ENCODE results near the gene STK32A.
A peak's percentile ranks its signal among the peaks of the same experiment; 100 is the strongest.

The STK32A gene

DNA sequence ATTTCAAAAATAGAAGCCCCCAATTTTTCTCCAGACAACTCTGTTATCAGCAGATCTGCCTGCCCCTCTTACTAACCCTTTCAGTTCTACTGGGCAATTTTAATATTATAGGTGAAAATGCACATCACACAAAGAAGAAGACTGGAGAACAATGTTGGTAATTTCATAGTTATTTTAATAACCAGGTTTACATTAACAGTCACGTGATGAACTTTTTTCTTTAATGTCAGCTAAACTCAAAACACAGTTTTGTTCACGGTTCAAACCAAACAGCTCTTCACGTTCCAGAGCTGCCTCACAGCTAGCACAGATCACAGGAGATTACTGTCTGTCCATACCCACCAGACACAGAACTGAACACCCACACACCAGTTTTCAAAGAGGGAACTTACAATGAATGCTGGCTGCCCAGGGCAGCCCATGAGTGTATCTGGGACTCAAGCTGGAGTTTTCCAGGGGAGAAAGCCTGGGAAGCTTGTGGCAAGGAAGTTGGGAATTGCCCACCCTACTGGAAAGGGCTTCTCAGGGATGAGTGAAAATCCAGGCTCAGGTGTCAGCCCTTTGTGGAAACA lies 155.9 kb downstream of the STK32A start:
- H3K4me3 ChIP-seq (ENCODE audit: low read depth, low read length) = no peak overlapping the region
- no peaks in the 10 kb centered on the region for H3K27me3 ChIP-seq (ENCODE audit: control insufficient read depth, insufficient read depth, low read length)
- peaks cover 60% of the 10 kb centered on the region for H3K36me3 ChIP-seq (ENCODE audit: control insufficient read depth, insufficient read depth, low read length)
- peaks cover 11% of the 10 kb centered on the region for H3K4me1 ChIP-seq (ENCODE audit: control insufficient read depth, insufficient read depth, low read length)
- H3K9me3 ChIP-seq (ENCODE audit: control insufficient read depth, insufficient read depth, low read length) = no peaks in the 10 kb centered on the region
- no peak overlapping the region for H3K9ac ChIP-seq (ENCODE audit: low read depth, low read length)
- no peak overlapping the region for H3K27ac ChIP-seq (ENCODE audit: low read depth, low read length)

DNA sequence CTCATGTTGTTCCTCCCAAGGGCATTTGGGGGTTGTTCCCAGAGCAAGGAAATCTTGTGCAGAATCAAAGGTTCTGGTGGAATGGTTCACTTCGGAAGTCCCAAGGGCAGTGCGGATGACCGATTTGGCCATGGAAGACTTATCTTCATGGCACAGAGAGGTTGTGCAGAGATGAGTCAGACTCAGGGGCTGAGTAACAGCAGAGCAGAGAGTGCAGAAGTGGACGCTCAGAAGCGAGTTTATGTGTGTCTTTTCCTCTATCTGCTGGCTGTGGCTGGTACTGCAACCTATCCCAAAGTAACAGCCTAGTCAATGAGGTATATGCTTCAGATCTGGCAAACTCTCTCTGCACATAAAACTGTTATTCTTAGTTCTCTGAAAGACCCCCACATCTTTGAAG lies 157.0 kb downstream of the STK32A start:
- Histone ChIP-seq H3K9me3 (ENCODE audit: control insufficient read depth, insufficient read depth, low read length) (no peaks in the 10 kb centered on the region), H3K4me1 (ENCODE audit: control insufficient read depth, insufficient read depth, low read length) (peaks cover 11% of the 10 kb centered on the region)

DNA sequence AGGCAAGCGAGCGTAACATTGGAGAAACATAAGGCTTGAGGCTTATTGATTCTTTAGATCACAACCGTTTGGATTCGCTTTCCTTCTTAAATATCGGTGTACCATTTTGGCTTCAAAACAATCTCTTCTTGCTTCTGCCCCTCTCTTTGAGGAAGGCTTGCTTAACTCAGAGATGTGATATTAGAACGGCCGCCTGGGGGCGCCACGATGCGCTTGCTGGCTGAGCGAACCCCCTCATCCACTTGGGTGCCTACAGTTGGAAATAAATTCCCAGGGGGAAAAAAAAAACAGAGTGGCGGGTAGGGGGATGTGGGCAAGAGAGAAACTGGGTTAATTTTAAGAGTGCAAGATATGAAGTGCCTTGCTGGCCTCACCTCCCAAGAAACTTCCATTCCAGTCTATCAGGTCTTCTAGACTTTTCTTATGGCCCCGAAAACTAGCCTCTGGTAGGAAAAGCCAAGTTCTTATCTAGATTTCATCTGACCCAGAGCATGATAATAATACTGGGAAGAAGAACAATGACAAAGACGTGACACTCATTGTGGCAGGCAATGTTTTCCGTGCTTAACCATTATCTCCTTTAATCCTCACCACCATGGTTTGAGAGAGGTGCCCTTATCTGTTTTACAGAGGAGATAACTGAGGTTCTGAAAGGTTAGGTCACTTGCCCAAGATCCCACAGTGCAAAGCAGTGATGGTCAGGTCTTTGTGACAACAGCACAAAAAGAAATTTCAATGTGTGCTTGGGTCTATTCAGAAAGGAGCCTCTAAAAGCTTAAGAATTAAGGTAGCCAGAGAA lies 159.2 kb downstream of the STK32A start:
- peak overlapping the region; percentile 36 for H3K27ac ChIP-seq (ENCODE audit: low read depth, low read length)
- no peaks in the 10 kb centered on the region for H3K27me3 ChIP-seq (ENCODE audit: control insufficient read depth, insufficient read depth, low read length)
- no peak overlapping the region for H3K9ac ChIP-seq (ENCODE audit: low read depth, low read length)
- no peak overlapping the region for H3K4me3 ChIP-seq (ENCODE audit: low read depth, low read length)
- peaks cover 94% of the 10 kb centered on the region for H3K36me3 ChIP-seq (ENCODE audit: control insufficient read depth, insufficient read depth, low read length)
- no peaks in the 10 kb centered on the region for H3K9me3 ChIP-seq (ENCODE audit: control insufficient read depth, insufficient read depth, low read length)
- H3K4me1 ChIP-seq (ENCODE audit: control insufficient read depth, insufficient read depth, low read length) = no peaks in the 10 kb centered on the region; the same call in 1 of the 2 replicates

More for the DNA sequence above, 157.0 kb downstream of the STK32A start:
- H3K36me3 ChIP-seq (ENCODE audit: control insufficient read depth, insufficient read depth, low read length) = peaks cover 71% of the 10 kb centered on the region
- H3K27me3 ChIP-seq (ENCODE audit: control insufficient read depth, insufficient read depth, low read length) = no peaks in the 10 kb centered on the region
- no peak overlapping the region for H3K9ac ChIP-seq (ENCODE audit: low read depth, low read length)
- peak overlapping the region; percentile 44 for H3K27ac ChIP-seq (ENCODE audit: low read depth, low read length)
- H3K4me3 ChIP-seq (ENCODE audit: low read depth, low read length) = no peak overlapping the region

DNA sequence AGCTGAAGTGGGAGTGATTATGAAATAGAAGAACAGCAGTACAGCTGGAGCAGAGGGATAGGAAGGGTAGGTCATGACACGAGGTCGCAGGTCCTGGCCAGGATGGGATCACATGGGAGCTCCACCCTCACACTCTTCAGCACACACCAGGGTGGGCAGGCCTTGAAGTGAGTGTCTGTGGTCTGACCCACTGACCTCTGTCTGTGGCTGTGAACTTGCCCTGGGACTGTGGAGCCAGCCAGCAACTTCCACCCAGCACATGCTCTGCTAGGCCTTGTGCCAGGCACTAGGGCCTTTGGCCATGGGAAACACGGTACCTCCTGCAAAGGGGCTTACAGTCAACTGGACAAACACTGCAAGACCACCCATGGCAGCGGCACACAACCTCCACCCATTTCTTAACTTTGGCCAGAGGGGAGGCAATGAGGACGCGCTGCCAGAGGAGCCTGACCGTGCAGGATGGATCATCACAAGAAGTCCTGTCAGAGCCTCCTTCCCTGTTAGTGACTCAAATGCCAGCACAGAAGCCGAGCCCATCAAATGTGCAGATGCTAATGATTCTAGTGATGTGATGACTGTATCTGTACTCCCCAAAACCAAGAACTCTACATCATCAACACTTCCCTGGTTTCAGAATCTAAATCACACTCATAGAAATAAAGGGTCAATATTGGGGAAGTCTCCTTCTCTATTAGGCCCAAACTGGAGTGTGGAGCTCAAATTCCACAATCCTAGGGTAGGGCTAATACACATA lies 161.4 kb downstream of the STK32A start:
- no peak overlapping the region for H3K9ac ChIP-seq (ENCODE audit: low read depth, low read length)
- no peak overlapping the region for H3K27ac ChIP-seq (ENCODE audit: low read depth, low read length)
- peaks cover 100% of the 10 kb centered on the region for H3K36me3 ChIP-seq (ENCODE audit: control insufficient read depth, insufficient read depth, low read length)
- no peaks in the 10 kb centered on the region for H3K27me3 ChIP-seq (ENCODE audit: control insufficient read depth, insufficient read depth, low read length)
- no peak overlapping the region for H3K4me3 ChIP-seq (ENCODE audit: low read depth, low read length)
- H3K4me1 ChIP-seq (ENCODE audit: control insufficient read depth, insufficient read depth, low read length) = no peaks in the 10 kb centered on the region; the same call in 1 of the 2 replicates
- no peaks in the 10 kb centered on the region for H3K9me3 ChIP-seq (ENCODE audit: control insufficient read depth, insufficient read depth, low read length)

DNA sequence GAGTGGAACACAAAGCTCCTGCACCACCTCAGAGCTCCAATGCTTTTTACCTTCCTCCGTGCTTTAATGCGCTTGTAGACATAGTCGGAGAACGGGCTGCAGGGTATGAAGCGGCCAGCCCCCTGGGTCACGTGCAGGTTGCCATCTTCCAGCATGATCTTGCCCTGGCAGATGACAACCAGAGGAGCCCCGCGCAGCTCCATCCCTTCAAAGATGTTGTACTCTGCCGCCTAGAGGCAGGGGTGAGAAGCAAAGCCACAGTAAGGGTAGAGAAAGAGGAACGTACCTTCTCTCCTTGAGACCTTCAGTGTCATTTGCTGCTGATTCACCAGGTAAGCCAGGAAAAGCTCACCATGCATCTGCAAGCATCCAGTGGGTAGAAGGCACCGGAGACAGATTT lies 162.8 kb downstream of the STK32A start:
- Histone ChIP-seq H3K4me3 (ENCODE audit: low read depth, low read length) (no peak overlapping the region), H3K27me3 (ENCODE audit: control insufficient read depth, insufficient read depth, low read length) (no peaks in the 10 kb centered on the region), H3K27ac (ENCODE audit: low read depth, low read length) (no peak overlapping the region), H3K4me1 (ENCODE audit: control insufficient read depth, insufficient read depth, low read length) (no peaks in the 10 kb centered on the region; the same call in 1 of the 2 replicates), H3K9ac (ENCODE audit: low read depth, low read length) (no peak overlapping the region), H3K36me3 (ENCODE audit: control insufficient read depth, insufficient read depth, low read length) (peaks cover 97% of the 10 kb centered on the region), H3K9me3 (ENCODE audit: control insufficient read depth, insufficient read depth, low read length) (no peaks in the 10 kb centered on the region)

DNA sequence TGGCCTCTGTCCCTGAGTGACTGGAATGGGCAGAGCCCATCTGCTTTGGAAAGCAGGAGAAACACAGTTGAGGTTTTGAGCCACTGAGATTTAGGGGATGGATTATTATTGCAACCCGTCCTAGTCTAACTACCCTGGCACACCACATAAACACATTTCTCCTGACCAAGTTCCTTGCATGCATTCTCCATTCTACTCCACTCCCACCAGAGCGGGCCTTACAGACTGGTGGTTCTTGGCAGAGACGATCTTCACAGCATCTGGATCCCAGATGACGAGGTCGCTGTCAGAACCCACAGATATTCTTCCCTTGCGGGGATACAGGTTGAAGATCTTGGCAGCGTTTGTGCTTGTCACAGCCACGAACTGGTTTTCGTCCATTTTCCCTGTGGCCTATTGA lies 164.0 kb downstream of the STK32A start:
- Histone ChIP-seq H3K27me3 (ENCODE audit: control insufficient read depth, insufficient read depth, low read length) (no peaks in the 10 kb centered on the region), H3K4me1 (ENCODE audit: control insufficient read depth, insufficient read depth, low read length) (no peaks in the 10 kb centered on the region; the same call in 1 of the 2 replicates)

DNA sequence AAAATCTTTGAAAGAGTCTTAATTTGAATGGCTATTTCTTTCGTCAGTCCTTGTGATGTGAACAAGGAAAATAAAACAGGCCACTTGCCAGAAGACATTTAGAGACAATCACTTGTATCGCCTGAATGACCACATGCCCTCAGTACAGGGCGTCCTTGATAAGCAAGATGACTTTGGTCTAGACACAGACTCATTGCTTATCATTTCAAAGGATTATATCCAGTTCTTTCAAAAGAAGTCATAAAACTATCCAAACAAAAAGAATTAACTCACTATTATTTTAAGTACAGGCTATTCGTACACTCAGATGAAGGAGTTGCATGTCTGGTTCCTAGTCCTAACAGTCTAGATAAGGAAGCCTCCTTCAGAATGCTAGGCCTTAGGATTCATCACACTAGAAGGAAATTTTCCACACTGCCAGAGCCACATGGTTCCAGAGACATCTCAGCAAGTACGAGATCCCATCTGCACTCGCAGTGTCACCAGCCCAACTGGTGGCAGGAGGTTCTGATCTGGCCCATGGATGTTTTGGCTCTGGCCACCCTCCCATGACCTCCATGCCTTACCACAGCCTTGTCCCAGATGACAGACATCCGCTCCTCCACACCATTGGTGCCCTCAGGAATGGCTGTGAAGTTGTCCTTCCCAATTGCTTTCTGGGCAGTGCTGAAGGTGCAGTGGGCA lies 165.4 kb downstream of the STK32A start:
- Histone ChIP-seq H3K36me3 (ENCODE audit: control insufficient read depth, insufficient read depth, low read length) (peaks cover 97% of the 10 kb centered on the region), H3K27ac (ENCODE audit: low read depth, low read length) (peak overlapping the region; percentile 36)

More for the DNA sequence above, 164.0 kb downstream of the STK32A start:
- no peak overlapping the region for H3K4me3 ChIP-seq (ENCODE audit: low read depth, low read length)
- no peaks in the 10 kb centered on the region for H3K9me3 ChIP-seq (ENCODE audit: control insufficient read depth, insufficient read depth, low read length)
- no peak overlapping the region for H3K9ac ChIP-seq (ENCODE audit: low read depth, low read length)
- H3K27ac ChIP-seq (ENCODE audit: low read depth, low read length) = no peak overlapping the region
- H3K36me3 ChIP-seq (ENCODE audit: control insufficient read depth, insufficient read depth, low read length) = peaks cover 97% of the 10 kb centered on the region

DNA sequence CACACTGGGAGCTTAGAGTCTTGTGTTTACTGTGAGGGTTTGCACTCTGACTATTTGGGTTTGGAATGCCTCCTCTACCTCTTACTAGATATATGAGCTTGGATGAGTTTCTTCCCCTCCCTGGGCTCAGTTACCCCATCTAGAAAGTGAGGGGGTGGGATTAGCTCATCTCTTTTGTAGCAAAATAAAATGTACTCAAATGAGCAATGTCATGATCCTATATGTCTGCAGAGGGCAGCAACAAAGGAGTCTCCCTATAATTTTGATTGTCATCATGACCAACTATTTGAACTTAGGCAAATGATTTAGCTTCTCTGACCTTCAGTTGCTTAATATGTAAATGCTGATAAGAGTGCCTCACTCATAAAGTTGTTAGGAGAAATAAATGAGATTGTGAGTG lies 166.1 kb downstream of the STK32A start:
- H3K4me3 ChIP-seq (ENCODE audit: low read depth, low read length) = no peak overlapping the region
- peaks cover 97% of the 10 kb centered on the region for H3K36me3 ChIP-seq (ENCODE audit: control insufficient read depth, insufficient read depth, low read length)
- H3K27me3 ChIP-seq (ENCODE audit: control insufficient read depth, insufficient read depth, low read length) = no peaks in the 10 kb centered on the region
- H3K9ac ChIP-seq (ENCODE audit: low read depth, low read length) = no peak overlapping the region
- H3K9me3 ChIP-seq (ENCODE audit: control insufficient read depth, insufficient read depth, low read length) = no peaks in the 10 kb centered on the region
- no peaks in the 10 kb centered on the region for H3K4me1 ChIP-seq (ENCODE audit: control insufficient read depth, insufficient read depth, low read length)
- H3K27ac ChIP-seq (ENCODE audit: low read depth, low read length) = peak overlapping the region; percentile 36

More for the DNA sequence above, 165.4 kb downstream of the STK32A start:
- H3K9ac ChIP-seq (ENCODE audit: low read depth, low read length) = no peak overlapping the region
- H3K27me3 ChIP-seq (ENCODE audit: control insufficient read depth, insufficient read depth, low read length) = no peaks in the 10 kb centered on the region
- no peaks in the 10 kb centered on the region for H3K9me3 ChIP-seq (ENCODE audit: control insufficient read depth, insufficient read depth, low read length)
- no peaks in the 10 kb centered on the region for H3K4me1 ChIP-seq (ENCODE audit: control insufficient read depth, insufficient read depth, low read length)
- H3K4me3 ChIP-seq (ENCODE audit: low read depth, low read length) = no peak overlapping the region

DNA sequence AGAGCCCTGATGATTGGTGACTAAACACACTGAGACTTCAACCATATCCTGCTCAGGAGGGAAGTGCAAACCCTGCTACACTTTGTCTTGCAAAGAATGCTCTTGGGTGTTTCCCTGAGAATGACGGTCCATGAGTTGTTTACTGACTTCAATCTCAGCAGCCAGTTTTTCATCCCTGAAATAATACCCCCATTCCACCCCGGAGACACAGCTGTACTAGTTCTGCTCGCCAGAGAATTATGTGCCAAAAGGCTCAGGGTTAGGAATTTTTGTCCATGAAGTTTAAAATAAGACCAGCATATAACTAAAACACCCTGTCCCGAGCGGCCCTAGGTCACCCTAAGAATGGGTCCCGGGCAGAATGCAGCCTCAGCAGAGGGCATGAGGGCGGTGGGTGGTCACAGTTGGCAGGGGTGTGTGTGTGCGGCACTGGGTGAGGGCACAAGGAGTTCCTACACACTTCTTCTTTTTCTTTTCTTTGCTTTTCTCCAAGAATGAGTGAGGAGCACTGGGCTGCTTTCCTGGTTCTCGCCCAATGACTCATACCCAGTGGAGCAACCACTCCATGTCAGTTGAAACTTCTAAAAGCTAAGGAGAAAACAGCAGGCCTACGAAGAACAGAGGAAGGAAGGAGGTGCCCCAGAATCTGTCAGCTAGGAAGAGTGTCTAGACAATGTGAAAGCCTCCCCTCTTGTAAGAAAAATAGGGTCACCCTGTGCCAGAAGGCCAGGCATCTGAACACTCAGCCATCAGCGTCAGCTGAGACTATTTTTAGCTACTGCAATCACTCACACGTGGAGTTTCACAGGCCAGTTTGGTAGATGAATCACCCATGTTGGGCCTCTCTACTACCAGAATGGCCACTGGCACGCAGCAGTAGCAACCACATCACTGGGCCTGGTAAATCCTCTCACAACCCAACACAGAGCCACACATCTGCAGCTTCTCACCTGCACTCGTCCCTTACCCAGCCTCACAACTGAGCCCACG lies 169.1 kb downstream of the STK32A start:
- Histone ChIP-seq H3K4me3 (ENCODE audit: low read depth, low read length) (no peak overlapping the region), H3K27ac (ENCODE audit: low read depth, low read length) (no peak overlapping the region), H3K9me3 (ENCODE audit: control insufficient read depth, insufficient read depth, low read length) (no peaks in the 10 kb centered on the region), H3K36me3 (ENCODE audit: control insufficient read depth, insufficient read depth, low read length) (peaks cover 97% of the 10 kb centered on the region), H3K27me3 (ENCODE audit: control insufficient read depth, insufficient read depth, low read length) (no peaks in the 10 kb centered on the region), H3K9ac (ENCODE audit: low read depth, low read length) (no peak overlapping the region), H3K4me1 (ENCODE audit: control insufficient read depth, insufficient read depth, low read length) (no peaks in the 10 kb centered on the region)

DNA sequence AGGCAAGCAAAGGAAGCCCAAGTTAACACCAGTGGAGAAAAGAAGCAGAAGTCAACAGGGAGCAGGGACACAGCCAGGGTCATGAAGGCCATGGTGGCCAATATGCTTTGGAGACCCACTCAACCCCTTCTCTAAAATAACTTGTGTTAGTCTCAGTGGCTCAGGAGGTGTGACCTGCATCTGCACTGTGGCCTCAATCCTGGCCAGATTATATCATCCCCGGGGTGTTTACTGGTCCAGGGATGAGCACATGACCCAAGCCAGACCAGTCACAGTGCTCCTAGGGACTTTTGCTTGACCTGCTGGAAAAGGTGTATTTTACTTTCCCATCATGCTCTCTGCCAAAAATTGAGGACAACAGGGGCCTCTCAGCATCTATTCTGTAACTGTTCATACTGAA lies 169.9 kb downstream of the STK32A start:
- peaks cover 97% of the 10 kb centered on the region for H3K36me3 ChIP-seq (ENCODE audit: control insufficient read depth, insufficient read depth, low read length)
- H3K27ac ChIP-seq (ENCODE audit: low read depth, low read length) = no peak overlapping the region
- H3K9ac ChIP-seq (ENCODE audit: low read depth, low read length) = no peak overlapping the region

More for the DNA sequence above, 169.9 kb downstream of the STK32A start:
- H3K9me3 ChIP-seq (ENCODE audit: control insufficient read depth, insufficient read depth, low read length) = no peaks in the 10 kb centered on the region
- no peak overlapping the region for H3K4me3 ChIP-seq (ENCODE audit: low read depth, low read length)
- no peaks in the 10 kb centered on the region for H3K4me1 ChIP-seq (ENCODE audit: control insufficient read depth, insufficient read depth, low read length)
- H3K27me3 ChIP-seq (ENCODE audit: control insufficient read depth, insufficient read depth, low read length) = no peaks in the 10 kb centered on the region
